Sigmoid colon (tissue), 7 donors: ENCODE results near the gene ZNF670. TPM values are rescaled to one million over a fixed set of nuclear protein-coding genes. Genes with fewer than 3 reads are reported as not detected.

Experiments
- DNase-seq: peaks from one replicate; pipeline ENCODE4 v3.0.0-alpha.2; 2019
- H3K27ac ChIP-seq, 4 donors: fragments of 200-600 bp; sonication (generic); one replicate each; pipeline ENCODE4 v1.5.1; 2016 to 2019; ENCODE audit warnings: mild to moderate bottlenecking in 1 of 4
- H3K27me3 ChIP-seq, 3 donors: fragments of 200-600 bp; sonication (generic); one replicate each; pipeline ENCODE4 v1.5.1; 2019; ENCODE audit warnings: mild to moderate bottlenecking in 1 of 3
- H3K36me3 ChIP-seq, 4 donors: fragments of 200-600 bp; sonication (generic); one replicate each; pipeline ENCODE4 v1.5.1; 2016 to 2019
- H3K4me1 ChIP-seq, 4 donors: fragments of 200-600 bp; sonication (generic); one replicate each; pipeline ENCODE4 v1.5.1; 2017 to 2019
- H3K4me3 ChIP-seq, 4 donors: fragments of 200-600 bp; sonication (generic); one replicate each; pipeline ENCODE4 v1.5.1; 2017 to 2019; ENCODE audit warnings: mild to moderate bottlenecking in 2 of 4, moderate library complexity in 1 of 4
- H3K9me3 ChIP-seq, 4 donors: fragments of 200-600 bp in 3 of 4; sonication (generic) in 3 of 4; one replicate each; pipeline versions ENCODE4 v1.5.1 to v1.6.1; 2013 to 2019
- CTCF ChIP-seq, 4 experiments: fragments of 450-650 bp in 3 of 4; fragments of 200-600 bp in 1 of 4; IDR thresholded peaks; one replicate each; pipeline ENCODE4 v1.5.1; 2016 to 2019; ENCODE audit warnings: antibody characterized with exemption in 4 of 4, mild to moderate bottlenecking in 3 of 4, moderate library complexity in 2 of 4
- EP300 ChIP-seq, 4 donors: sonication (generic); formaldehyde crosslinking; IDR thresholded peaks; one replicate each; pipeline ENCODE4 v1.6.1; 2017; ENCODE audit warnings: antibody characterized with exemption in 4 of 4
- POLR2A ChIP-seq, 2 donors: fragments of 450-650 bp; IDR thresholded peaks; one replicate each; pipeline ENCODE4 v1.6.1; 2016; ENCODE audit warnings: antibody characterized with exemption in 2 of 2, mild to moderate bottlenecking in 2 of 2, moderate library complexity in 2 of 2
- POLR2AphosphoS5 ChIP-seq, 4 donors: sonication (generic); formaldehyde crosslinking; IDR thresholded peaks; one replicate each; pipeline ENCODE4 v1.6.1; 2017; ENCODE audit warnings: antibody characterized with exemption in 4 of 4
- WGBS, 2 donors: extraction: QIAGEN DNeasy Blood & Tissue Kit; methylation state at CpG; one replicate each; pipeline ENCODE4 v1.1.7; 2013; 5-methylcytosine and 5-hydroxymethylcytosine counted together
- intact Hi-C: fragments of 100-400 bp; cut with DNase I; formaldehyde crosslinking; loops from one replicate; pipeline ENCODE4 v1.15.1; 2023
- polyA plus RNA-seq, 3 donors: library from polyadenylated mRNA; stranded (reverse); fragments of 200-250 nt; gene quantifications; one replicate each; pipeline ENCODE4 v1.2.3, GENCODE V29; 2013
- total RNA-seq, 4 donors: library from RNA; depleted of rRNA; stranded (reverse); fragments of >200 nt; gene quantifications; one replicate each; pipeline ENCODE4 v1.1.0, GENCODE V29; 2016
- donor health status: healthy with polysubstance abuse.
- donor health status: Bipolar disorder and iron deficiency.
- donor health status: healthy.

The ZNF670 gene
- total and polyA plus RNA-seq, 7 donors, result 2.1 to 6.7 (median 3.5) TPM

- intact Hi-C loops, result no loop called here
- TF ChIP-seq CTCF (IDR thresholded peaks at IDR 0.05) (no peak), POLR2A (IDR thresholded peaks at IDR 0.05) (no peak), EP300 (IDR thresholded peaks at IDR 0.05) (no peak), POLR2AphosphoS5 (IDR thresholded peaks at IDR 0.05) (no peak)
- H3K27me3 ChIP-seq, result no peaks in the 10 kb centered on the region
- no peaks in the 10 kb centered on the region for H3K9me3 ChIP-seq
- 96% methylated on average over 22 of the region's 22 CpGs for WGBS, 2 donors
- no peak overlapping the region for H3K4me3 ChIP-seq
- no peaks in the 10 kb centered on the region for H3K36me3 ChIP-seq
- DNase-seq, result no peak
- no peaks in the 10 kb centered on the region for H3K4me1 ChIP-seq
- H3K27ac ChIP-seq, result no peak overlapping the region
Measured at GRCh38 chr1:247119600-247120407, 41.2 kb upstream of the ZNF670 start.

- H3K27ac ChIP-seq, result no peak overlapping the region
- H3K4me1 ChIP-seq, result no peaks in the 10 kb centered on the region
- no peak overlapping the region for H3K4me3 ChIP-seq
- no peaks in the 10 kb centered on the region for H3K27me3 ChIP-seq
- no peaks in the 10 kb centered on the region for H3K9me3 ChIP-seq
- DNase-seq, result no peak
- intact Hi-C loops, result no loop called here
- no peak for TF ChIP-seq POLR2A (IDR thresholded peaks at IDR 0.05)
- no peak for TF ChIP-seq EP300 (IDR thresholded peaks at IDR 0.05)
- TF ChIP-seq POLR2AphosphoS5 (IDR thresholded peaks at IDR 0.05), result no peak
- TF ChIP-seq CTCF (IDR thresholded peaks at IDR 0.05), result no peak
- WGBS, 2 donors, result 76 to 79% methylated on average over 10 to 11 of the region's 11 CpGs
- no peaks in the 10 kb centered on the region for H3K36me3 ChIP-seq
Measured at GRCh38 chr1:247118946-247119446, 40.4 kb upstream of the ZNF670 start.

GRCh38 chr1:247115545-247115944 lies 36.9 kb upstream of the ZNF670 start:
- no peak for DNase-seq
- TF ChIP-seq CTCF (IDR thresholded peaks at IDR 0.05) (no peak), EP300 (IDR thresholded peaks at IDR 0.05) (no peak), POLR2AphosphoS5 (IDR thresholded peaks at IDR 0.05) (no peak), POLR2A (IDR thresholded peaks at IDR 0.05) (no peak)
- Histone ChIP-seq H3K9me3 (no peaks in the 10 kb centered on the region), H3K27me3 (no peaks in the 10 kb centered on the region), H3K36me3 (no peaks in the 10 kb centered on the region), H3K27ac (no peak overlapping the region), H3K4me1 (peaks cover 0 to 18% (median 12%) of the 10 kb centered on the region in 4 donors), H3K4me3 (no peak overlapping the region)
- WGBS, 2 donors, result 77 to 85% methylated on average over 12 of the region's 12 CpGs
- intact Hi-C loops, result no loop called here

- DNase-seq, result no peak
- no peak for TF ChIP-seq POLR2A (IDR thresholded peaks at IDR 0.05)
- Histone ChIP-seq H3K4me3 (no peak overlapping the region), H3K27ac (no peak overlapping the region), H3K27me3 (no peaks in the 10 kb centered on the region), H3K9me3 (no peaks in the 10 kb centered on the region), H3K4me1 (peaks cover 0 to 22% (median 15%) of the 10 kb centered on the region in 4 donors), H3K36me3 (no peaks in the 10 kb centered on the region)
- intact Hi-C loops, result no loop called here
- 69 to 82% methylated on average over 7 of the region's 7 CpGs for WGBS, 2 donors
Measured at GRCh38 chr1:247115141-247115510, 36.5 kb upstream of the ZNF670 start.

GRCh38 chr1:247114351-247115140 lies 35.9 kb upstream of the ZNF670 start:
- intact Hi-C loops, result no loop called here
- Histone ChIP-seq H3K27ac (no peak overlapping the region), H3K27me3 (no peaks in the 10 kb centered on the region), H3K4me3 (no peak overlapping the region), H3K36me3 (no peaks in the 10 kb centered on the region), H3K9me3 (no peaks in the 10 kb centered on the region), H3K4me1 (peaks cover 0 to 23% (median 15%) of the 10 kb centered on the region in 4 donors)
- 80 to 89% methylated on average over 13 of the region's 13 CpGs for WGBS, 2 donors
- DNase-seq, result no peak
- TF ChIP-seq POLR2A (IDR thresholded peaks at IDR 0.05), result no peak
- TF ChIP-seq EP300 (IDR thresholded peaks at IDR 0.05), result no peak
- TF ChIP-seq POLR2AphosphoS5 (IDR thresholded peaks at IDR 0.05), result no peak
